HepG2 (cell line): ENCODE results near the gene MCM3AP. TPM values are rescaled to one million over a fixed set of nuclear protein-coding genes. Genes with fewer than 3 reads are reported as not detected.

Experiments used
- ARID3A ChIP-seq: IDR thresholded peaks from 2 replicates; pipeline ENCODE4 v1.6.1; 2012; ENCODE audit warnings: low read depth, low read length, improper control_type of control experiment
- ARID5B ChIP-seq: IDR thresholded peaks from 2 replicates; pipeline ENCODE4 v1.4.0; 2020; ENCODE audit warnings: mild to moderate bottlenecking, missing genetic modification reagents
- ATF3 ChIP-seq: sonication (generic); formaldehyde crosslinking; IDR thresholded peaks from 2 replicates; pipeline ENCODE4 v1.4.0; 2020; ENCODE audit warnings: missing genetic modification reagents
- CCAR2 ChIP-seq: fragments of 200-400 bp; formaldehyde crosslinking; optimal IDR thresholded peaks from 2 replicates; pipeline ENCODE3; 2018; ENCODE audit warnings: low read depth, mild to moderate bottlenecking, low read length, moderate library complexity
- FOXJ3 ChIP-seq: sonication (generic); formaldehyde crosslinking; IDR thresholded peaks from 2 replicates; pipeline ENCODE4 v1.4.0; 2020; ENCODE audit warnings: missing genetic modification reagents, mild to moderate bottlenecking, borderline replicate concordance
- HDAC6 ChIP-seq: fragments of 200-600 bp; sonication (generic); IDR thresholded peaks from 2 replicates; pipeline ENCODE4 v1.7.0; 2017; ENCODE audit warnings: mild to moderate bottlenecking, antibody characterized with exemption, low read length, low read depth
- HOXA3 ChIP-seq: sonication (generic); formaldehyde crosslinking; IDR thresholded peaks from 2 replicates; pipeline ENCODE4 v1.5.0; 2020; ENCODE audit warnings: missing genetic modification reagents
- MED13 ChIP-seq: sonication (generic); formaldehyde crosslinking; IDR thresholded peaks from 2 replicates; pipeline ENCODE4 v1.5.0; 2020; ENCODE audit warnings: missing genetic modification reagents
- MTF2 ChIP-seq: sonication (generic); formaldehyde crosslinking; IDR thresholded peaks from 2 replicates; pipeline ENCODE4 v1.5.0; 2020; ENCODE audit warnings: missing genetic modification reagents, borderline replicate concordance
- MXI1 ChIP-seq: IDR thresholded peaks from 3 replicates; pipeline ENCODE4 v1.6.1; 2012; ENCODE audit warnings: low read depth, low read length, inconsistent platforms, borderline replicate concordance
- NR3C1 ChIP-seq: sonication (generic); formaldehyde crosslinking; IDR thresholded peaks from 2 replicates; pipeline ENCODE4 v1.4.0; 2020; ENCODE audit warnings: missing genetic modification reagents
- PLSCR1 ChIP-seq: sonication (generic); formaldehyde crosslinking; IDR thresholded peaks from 2 replicates; pipeline ENCODE4 v1.5.0; 2020; ENCODE audit warnings: missing genetic modification reagents, mild to moderate bottlenecking, borderline replicate concordance
- TOPORS ChIP-seq: sonication (generic); formaldehyde crosslinking; IDR thresholded peaks from 2 replicates; pipeline ENCODE4 v1.8.0; 2023; ENCODE audit warnings: mild to moderate bottlenecking, missing genetic modification reagents
- ZBTB3 ChIP-seq: sonication (generic); formaldehyde crosslinking; IDR thresholded peaks from 2 replicates; pipeline ENCODE4 v1.4.0; 2020; ENCODE audit warnings: low read depth, mild to moderate bottlenecking, moderate library complexity, missing genetic modification reagents, borderline replicate concordance
- ZNF224 ChIP-seq: sonication (generic); formaldehyde crosslinking; IDR thresholded peaks from 2 replicates; pipeline ENCODE4 v1.5.0; 2020; ENCODE audit warnings: mild to moderate bottlenecking, missing genetic modification reagents
- ZNF264 ChIP-seq: sonication (generic); formaldehyde crosslinking; IDR thresholded peaks from 2 replicates; pipeline ENCODE4 v1.4.0; 2020; ENCODE audit warnings: missing genetic modification reagents
- ZNF468 ChIP-seq: sonication (generic); formaldehyde crosslinking; IDR thresholded peaks from 2 replicates; pipeline ENCODE4 v1.8.0; 2022; ENCODE audit warnings: mild to moderate bottlenecking, moderate library complexity, missing genetic modification reagents
- ZNF772 ChIP-seq: sonication (generic); formaldehyde crosslinking; IDR thresholded peaks from 2 replicates; pipeline ENCODE4 v1.5.0; 2020; ENCODE audit warnings: mild to moderate bottlenecking, missing genetic modification reagents
- polyA plus RNA-seq, 8 experiments: library from polyadenylated mRNA; depleted of rRNA in 3 of 8; stranded (reverse) in 7 of 8; unstranded in 1 of 8; fragments of >200 nt; fragmentation: Illumina TruSeq in 4 of 8; extraction: Trizol in 4 of 8; gene quantifications; 2 replicates each; pipeline versions ENCODE4 v1.2.1 to v1.2.3, GENCODE V29; 2011 to 2016; ENCODE audit warnings: low read depth in 4 of 8, missing spikeins in 1 of 8, mixed read lengths in 1 of 8; ENCODE audit not compliant: insufficient read depth in 1 of 8
- total RNA-seq, 5 experiments: library from RNA; depleted of rRNA; stranded (reverse); fragments of >200 nt; fragmentation: Illumina TruSeq; extraction: Trizol; gene quantifications; 2 replicates each; pipeline ENCODE4 v1.2.3, GENCODE V29; 2016; ENCODE audit warnings: low read depth in 1 of 5
- TF ChIP-seq, protein P1 (sequence below): conservative IDR thresholded peaks from 2 replicates; pipeline ENCODE4 v1.6.1; 2018; ENCODE audit warnings: missing genetic modification reagents
- TF ChIP-seq, protein P2 (sequence below): sonication (generic); formaldehyde crosslinking; IDR thresholded peaks from 2 replicates; pipeline ENCODE4 v1.5.0; 2020; ENCODE audit warnings: mild to moderate bottlenecking, low read depth, missing genetic modification reagents, borderline replicate concordance

MCM3AP gene
- total and polyA plus RNA-seq, 2 of the 13 experiments (the other 11 are each of a cell fraction or from before 2014, with no cell fraction given) = 27.0 to 54.7 TPM

GRCh38 chr21:46324390-46325072, 39.1 kb upstream of the MCM3AP start (continued):
- TF ChIP-seq ARID5B (CRISPR knock-in tag) (no peak), MED13 (CRISPR knock-in tag) (peak; percentile 17; the same call in 1 of the 2 replicates), ZNF772 (peak; percentile 84; the same call in 1 of the 2 replicates), HOXA3 (CRISPR knock-in tag) (peak; percentile 5; the same call in 1 of the 2 replicates), PLSCR1 (CRISPR knock-in tag) (no peak), HDAC6 (no peak), ARID3A (no peak), MXI1 (peak; percentile 59; the same call in 1 of the 3 replicates), ZBTB3 (no peak), NR3C1 (no peak), ZNF264 (CRISPR knock-in tag) (no peak), FOXJ3 (no peak), CCAR2 (no peak), TOPORS (no peak), ATF3 (CRISPR knock-in tag) (no peak), ZNF468 (no peak), ZNF224 (0 out of 2 replicates have a peak, but pooled peaks have one; percentile 44), MTF2 (0 out of 2 replicates have a peak, but pooled peaks have one; percentile 71)
- TF ChIP-seq, protein P1, sequence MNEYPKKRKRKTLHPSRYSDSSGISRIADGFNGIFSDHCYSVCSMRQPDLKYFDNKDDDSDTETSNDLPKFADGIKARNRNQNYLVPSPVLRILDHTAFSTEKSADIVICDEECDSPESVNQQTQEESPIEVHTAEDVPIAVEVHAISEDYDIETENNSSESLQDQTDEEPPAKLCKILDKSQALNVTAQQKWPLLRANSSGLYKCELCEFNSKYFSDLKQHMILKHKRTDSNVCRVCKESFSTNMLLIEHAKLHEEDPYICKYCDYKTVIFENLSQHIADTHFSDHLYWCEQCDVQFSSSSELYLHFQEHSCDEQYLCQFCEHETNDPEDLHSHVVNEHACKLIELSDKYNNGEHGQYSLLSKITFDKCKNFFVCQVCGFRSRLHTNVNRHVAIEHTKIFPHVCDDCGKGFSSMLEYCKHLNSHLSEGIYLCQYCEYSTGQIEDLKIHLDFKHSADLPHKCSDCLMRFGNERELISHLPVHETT = no peak
- TF ChIP-seq, protein P2, sequence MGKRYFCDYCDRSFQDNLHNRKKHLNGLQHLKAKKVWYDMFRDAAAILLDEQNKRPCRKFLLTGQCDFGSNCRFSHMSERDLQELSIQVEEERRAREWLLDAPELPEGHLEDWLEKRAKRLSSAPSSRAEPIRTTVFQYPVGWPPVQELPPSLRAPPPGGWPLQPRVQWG = no peak
